HG03060 (cell line): ENCODE data around the gene UTS2B.
A peak's percentile ranks its signal among the peaks of the same experiment; 100 is the strongest.

Source experiments
- ATAC-seq: cut with Tn5 transposase; IDR thresholded peaks from one replicate; pipeline ENCODE4 v1.9.1; 2021; ENCODE audit warnings: low read depth, moderate number of reproducible peaks; ENCODE audit not compliant: unreplicated experiment

Gene UTS2B

DNA sequence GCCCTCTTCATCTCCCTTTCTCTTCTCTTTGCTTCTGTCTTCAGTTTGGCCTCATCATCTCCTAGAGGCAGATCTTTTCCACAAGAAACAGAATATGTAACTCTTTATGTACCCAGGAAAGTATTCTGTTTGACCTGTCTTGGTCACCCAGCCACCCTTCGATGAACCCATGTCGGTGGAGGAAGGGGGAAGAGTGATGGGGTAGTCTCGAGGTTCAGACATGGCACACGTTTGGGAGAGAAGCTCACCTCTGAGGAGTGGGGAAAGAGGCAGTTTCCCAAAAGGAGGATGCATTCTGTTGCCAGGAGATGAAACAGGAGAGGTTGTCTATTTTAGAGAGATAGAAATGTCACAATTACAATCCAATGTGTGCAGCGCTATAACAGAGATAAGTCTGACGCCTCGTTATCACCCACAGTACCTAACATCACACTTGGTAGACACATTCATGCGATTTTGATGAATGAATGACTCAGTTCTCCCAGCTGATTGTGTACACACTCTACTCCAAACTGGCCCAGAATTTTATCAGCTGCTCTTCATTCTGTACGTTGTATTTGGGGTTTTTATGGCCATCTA, 1.9 kb downstream of the UTS2B start:
- no peak for ATAC-seq

- no peak for ATAC-seq
Observed at GRCh38 chr3:191327526-191327925, 2.8 kb downstream of the UTS2B start.

- no peak for ATAC-seq
Observed at GRCh38 chr3:191324936-191325335, 5.4 kb downstream of the UTS2B start.

- ATAC-seq = no peak
Observed at GRCh38 chr3:191321019-191321767, 9.1 kb downstream of the UTS2B start.

DNA sequence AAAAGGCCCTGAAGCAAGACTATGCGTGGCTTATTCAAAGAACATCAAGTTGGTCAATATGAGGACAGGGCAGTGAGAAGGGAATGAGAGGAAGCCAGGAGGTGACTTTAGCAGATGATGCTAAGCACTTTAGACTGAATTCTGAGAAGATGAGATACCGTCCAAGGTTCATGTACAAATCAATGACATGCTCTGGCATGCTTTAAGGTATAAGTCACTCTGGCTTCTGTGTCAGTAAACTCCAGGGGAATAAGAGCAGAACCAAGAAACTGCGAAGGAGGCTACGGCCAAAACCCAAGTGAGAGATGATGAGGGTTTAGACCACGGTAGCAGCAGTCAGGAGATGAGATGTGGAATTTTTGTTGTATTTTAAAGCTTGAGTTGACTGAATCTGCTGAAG, 10.0 kb downstream of the UTS2B start:
- no peak for ATAC-seq

- no peak for ATAC-seq
Observed at GRCh38 chr3:191316876-191317603, 13.3 kb downstream of the UTS2B start.

- ATAC-seq = no peak
Observed at GRCh38 chr3:191314109-191314728, 16.1 kb downstream of the UTS2B start.

DNA sequence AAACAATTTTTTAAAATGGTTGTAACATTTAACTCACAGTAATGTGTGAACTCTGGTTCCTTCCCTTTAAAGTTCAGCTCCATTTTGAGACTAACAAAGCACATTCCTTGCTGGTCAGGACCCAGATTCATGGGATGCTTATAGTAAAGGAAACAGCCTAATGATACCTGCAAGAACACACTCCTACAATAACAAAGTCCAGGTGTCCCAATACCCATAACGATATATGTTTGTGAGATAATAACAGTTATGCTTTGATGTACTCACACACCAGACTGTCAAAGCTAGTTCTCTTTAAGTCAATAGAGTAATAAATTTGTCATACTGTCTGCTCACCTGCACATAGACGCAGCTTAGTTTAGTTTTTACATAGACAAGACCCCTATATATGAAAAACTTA, 17.0 kb downstream of the UTS2B start:
- ATAC-seq = no peak

GRCh38 chr3:191307341-191307740, 23.0 kb downstream of the UTS2B start:
- ATAC-seq = no peak

GRCh38 chr3:191306428-191306827, 23.9 kb downstream of the UTS2B start:
- no peak for ATAC-seq

DNA sequence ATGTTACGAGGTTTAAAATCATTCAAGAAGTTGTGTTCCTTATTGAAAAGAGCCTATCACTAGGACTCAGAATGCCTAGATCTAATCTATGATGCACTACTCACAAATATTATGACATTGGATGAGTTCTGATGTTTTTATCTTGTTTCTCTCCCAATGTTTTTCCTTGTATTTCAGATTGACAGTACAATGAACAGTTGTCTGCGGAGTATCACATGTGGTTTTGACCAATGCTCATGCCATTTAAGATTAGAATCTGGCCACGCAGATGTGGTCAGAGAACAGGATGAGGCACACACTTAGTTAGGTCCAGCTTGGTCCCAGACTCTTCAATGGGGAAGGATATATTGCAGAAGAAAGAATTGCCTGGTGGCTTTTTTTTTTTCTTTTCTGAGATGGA, 26.7 kb downstream of the UTS2B start:
- no peak for ATAC-seq

- ATAC-seq = no peak
Observed at GRCh38 chr3:191302451-191302850, 27.9 kb downstream of the UTS2B start.

DNA sequence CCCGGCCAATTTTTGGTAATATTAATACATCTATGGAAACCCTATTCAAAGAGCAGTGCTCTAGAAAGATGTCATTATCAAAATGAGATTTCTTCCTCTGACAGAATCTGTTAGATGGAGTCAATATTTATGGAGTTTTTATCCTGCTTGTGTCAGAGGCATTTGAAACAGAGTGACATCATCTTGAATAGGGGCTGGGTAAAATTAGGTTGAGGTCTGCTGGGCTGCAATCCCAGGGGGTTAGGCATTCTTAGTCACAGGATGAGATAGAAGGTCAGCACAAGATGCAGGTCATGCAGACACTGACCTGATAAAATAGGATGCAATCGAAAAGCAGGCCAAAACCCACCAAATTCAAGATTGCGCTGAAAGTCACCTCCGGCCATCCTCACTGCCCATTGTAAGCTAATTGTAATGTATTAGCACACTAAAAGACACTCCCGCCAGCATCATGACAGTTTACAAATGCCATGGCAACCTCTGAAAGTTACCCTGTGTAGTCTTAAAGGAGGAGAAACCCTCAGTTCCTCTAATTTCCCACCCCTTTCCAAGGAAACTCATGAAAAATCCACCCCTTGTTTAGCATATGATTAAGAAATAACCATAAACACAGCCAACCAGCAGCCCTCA, 28.4 kb downstream of the UTS2B start:
- no peak for ATAC-seq

DNA sequence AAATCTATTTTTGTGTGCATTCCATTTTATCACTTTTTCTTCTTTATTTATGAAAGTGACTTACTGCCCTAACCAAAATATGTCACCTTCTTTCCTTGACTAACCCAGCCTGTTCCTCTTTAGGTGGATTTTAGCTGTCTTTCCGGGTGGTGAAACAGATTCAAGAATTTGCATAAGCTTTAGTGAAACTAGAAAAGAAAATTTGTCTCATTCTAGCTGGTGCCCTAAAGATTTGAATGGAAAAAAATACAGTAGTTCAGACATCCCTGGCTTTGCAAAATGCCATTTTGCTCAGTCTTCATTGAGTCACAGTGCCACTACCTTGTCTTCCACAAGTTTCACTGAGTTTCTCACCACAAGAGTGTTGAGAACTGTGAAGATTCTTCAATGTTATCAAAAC, 29.3 kb downstream of the UTS2B start:
- ATAC-seq = peak; percentile 74

- ATAC-seq = peak; percentile 23
Observed at GRCh38 chr3:191300422-191300821, 29.9 kb downstream of the UTS2B start.

DNA sequence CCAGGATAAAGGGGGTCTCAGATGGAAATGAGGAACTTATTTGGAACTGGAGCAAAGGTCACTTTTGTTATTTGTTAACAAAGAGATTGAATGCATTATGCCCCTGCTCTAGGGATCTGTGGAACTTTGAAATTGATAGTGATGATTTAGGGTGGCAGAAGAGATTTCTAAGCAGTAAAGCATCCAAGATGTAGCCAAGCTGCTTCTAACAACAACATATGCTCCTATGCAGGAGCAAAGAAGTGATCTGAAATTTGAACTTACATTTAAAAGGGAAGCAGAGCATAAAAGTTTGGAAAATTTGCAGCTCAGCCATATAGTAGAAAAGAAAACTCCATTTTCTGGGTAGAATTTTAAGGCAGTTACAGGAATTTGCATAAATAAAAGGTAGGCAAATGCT, 31.5 kb downstream of the UTS2B start:
- no peak for ATAC-seq

- peak; percentile 72 for ATAC-seq
Observed at GRCh38 chr3:191296041-191296541, 34.2 kb downstream of the UTS2B start.

DNA sequence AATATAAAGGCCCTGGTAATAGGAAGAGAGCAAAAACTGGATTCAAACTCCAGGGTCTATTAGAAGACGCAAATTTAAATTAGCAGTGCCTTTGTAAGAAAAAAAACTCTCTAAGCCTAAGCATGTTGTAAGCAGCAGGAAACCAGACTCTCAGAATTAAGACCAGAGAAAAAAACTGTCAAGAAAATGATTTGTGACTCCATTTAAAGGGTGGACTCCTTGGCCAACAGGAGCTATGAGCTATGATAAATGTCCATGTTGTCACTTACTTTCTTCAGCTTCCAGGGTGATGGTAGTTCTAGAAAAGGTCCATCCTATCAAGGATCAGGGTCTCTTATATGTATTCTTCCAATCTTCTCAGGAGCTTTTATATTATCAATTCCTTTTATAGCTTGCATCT, 36.0 kb downstream of the UTS2B start:
- ATAC-seq = no peak

DNA sequence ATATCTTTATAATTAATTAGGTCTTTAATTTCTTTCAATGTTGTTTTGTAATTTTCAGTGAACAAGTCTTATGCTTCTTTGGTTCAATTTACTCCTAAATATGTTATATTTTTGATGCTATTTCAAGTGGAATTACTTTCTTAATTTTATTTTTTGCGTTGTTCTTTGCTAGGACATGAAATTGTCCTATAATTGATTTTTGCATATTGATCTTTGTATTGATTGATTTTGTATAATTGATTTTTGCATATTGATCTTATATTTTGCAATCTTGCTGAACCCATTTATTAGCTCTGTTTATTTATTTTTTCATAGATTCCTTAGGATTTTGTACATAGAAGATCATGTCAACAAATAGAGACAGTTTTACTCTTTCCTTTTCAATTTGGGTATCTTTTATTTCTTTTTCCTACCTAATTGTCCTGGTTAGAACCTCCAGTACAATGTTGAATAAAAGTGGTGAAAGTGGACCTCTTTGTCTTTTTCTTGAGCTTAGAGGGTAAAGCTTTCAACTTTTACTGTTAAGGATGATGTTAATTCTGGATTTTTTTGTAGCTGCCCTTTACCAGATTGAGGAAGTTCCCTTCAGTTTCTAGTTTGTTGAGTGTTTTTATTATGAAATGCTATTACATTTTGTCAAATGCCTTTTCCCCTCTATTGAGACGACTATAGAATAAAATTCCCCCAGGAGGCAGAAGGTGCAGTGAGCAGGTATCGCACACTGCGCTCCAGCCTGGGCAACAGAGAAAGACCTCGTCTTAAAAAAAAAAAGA, 37.9 kb downstream of the UTS2B start:
- no peak for ATAC-seq
